Liver (tissue), 9 donors: Measurements from ENCODE around the gene CHERP. TPM values are rescaled to one million over a fixed set of nuclear protein-coding genes. Genes with fewer than 3 reads are reported as not detected.

Experiments
- DNase-seq: peaks from one replicate; pipeline ENCODE4 v3.0.0-alpha.2; 2017; ENCODE audit warnings: low spot score
- H3K27ac ChIP-seq, 2 donors: one replicate each; pipeline ENCODE4 v1.7.0; 2013; ENCODE audit warnings: inconsistent platforms in 2 of 2, low read length in 2 of 2, control low read depth in 1 of 2, low read depth in 1 of 2, mild to moderate bottlenecking in 1 of 2
- H3K27me3 ChIP-seq, 4 donors: one replicate each; pipeline versions ENCODE4 v1.6.1 to v1.7.0; 2013; ENCODE audit warnings: low read length in 3 of 4, inconsistent platforms in 1 of 4, mild to moderate bottlenecking in 1 of 4, moderate library complexity in 1 of 4; ENCODE audit not compliant: control insufficient read depth in 4 of 4, insufficient read depth in 4 of 4
- H3K36me3 ChIP-seq, 4 donors: one replicate each; pipeline versions ENCODE4 v1.6.1 to v1.7.0; 2013; ENCODE audit warnings: low read length in 3 of 4, mild to moderate bottlenecking in 3 of 4, low read depth in 1 of 4, moderate library complexity in 1 of 4; ENCODE audit not compliant: control insufficient read depth in 4 of 4, insufficient read depth in 3 of 4
- H3K4me1 ChIP-seq, 4 donors: one replicate each; pipeline versions ENCODE4 v1.6.1 to v1.7.0; 2013; ENCODE audit warnings: low read length in 3 of 4, mild to moderate bottlenecking in 3 of 4, moderate library complexity in 1 of 4; ENCODE audit not compliant: control insufficient read depth in 4 of 4, insufficient read depth in 4 of 4
- H3K4me3 ChIP-seq, 3 donors: one replicate each; pipeline versions ENCODE4 v1.6.1 to v1.7.0; 2013; ENCODE audit warnings: low read length in 3 of 3, control low read depth in 1 of 3, low read depth in 1 of 3, mild to moderate bottlenecking in 1 of 3
- H3K9ac ChIP-seq, 2 donors: one replicate each; pipeline ENCODE4 v1.7.0; 2013; ENCODE audit warnings: low read length in 2 of 2, mild to moderate bottlenecking in 2 of 2, moderate library complexity in 2 of 2, control low read depth in 1 of 2, low read depth in 1 of 2
- H3K9me3 ChIP-seq, 4 donors: one replicate each; pipeline versions ENCODE4 v1.6.1 to v1.7.0; 2013; ENCODE audit warnings: low read length in 3 of 4; ENCODE audit not compliant: control insufficient read depth in 4 of 4
- ATF3 ChIP-seq: IDR thresholded peaks from 2 replicates; pipeline ENCODE4 v1.6.1; 2016; ENCODE audit warnings: antibody characterized with exemption
- CTCF ChIP-seq: fragments of 150-350 bp; IDR thresholded peaks from 2 replicates; pipeline ENCODE4 v1.5.1; 2017; ENCODE audit warnings: improper control_type of control experiment, low read depth, low read length; ENCODE audit not compliant: missing input control
- EGR1 ChIP-seq, 2 donors: IDR thresholded peaks; 2 replicates each; pipeline ENCODE4 v1.6.1; 2016 to 2018; ENCODE audit warnings: antibody characterized with exemption in 2 of 2, low read depth in 2 of 2
- FOXA1 ChIP-seq: IDR thresholded peaks from 2 replicates; pipeline ENCODE4 v1.6.1; 2016; ENCODE audit warnings: antibody characterized with exemption
- FOXA2 ChIP-seq: IDR thresholded peaks from 2 replicates; pipeline ENCODE4 v1.6.1; 2016; ENCODE audit warnings: antibody characterized with exemption
- HNF4A ChIP-seq, 2 donors: conservative IDR thresholded peaks; 2 replicates each; pipeline ENCODE4 v1.6.1; 2016; ENCODE audit warnings: antibody characterized with exemption in 2 of 2, mild to moderate bottlenecking in 2 of 2
- HNF4G ChIP-seq: IDR thresholded peaks from 2 replicates; pipeline ENCODE4 v1.6.1; 2016; ENCODE audit warnings: antibody characterized with exemption
- JUND ChIP-seq, 2 donors: IDR thresholded peaks; 2 replicates each; pipeline ENCODE4 v1.6.1; 2016; ENCODE audit warnings: antibody characterized with exemption in 2 of 2
- MAX ChIP-seq: IDR thresholded peaks from 2 replicates; pipeline ENCODE4 v1.6.1; 2016; ENCODE audit warnings: antibody characterized with exemption
- NR2F2 ChIP-seq: IDR thresholded peaks from 2 replicates; pipeline ENCODE4 v1.6.1; 2016; ENCODE audit warnings: antibody characterized with exemption
- RAD21 ChIP-seq, 2 donors: IDR thresholded peaks; 2 replicates each; pipeline ENCODE4 v1.6.1; 2016; ENCODE audit warnings: antibody characterized with exemption in 2 of 2, mild to moderate bottlenecking in 2 of 2
- RXRA ChIP-seq, 2 donors: IDR thresholded peaks; 2 replicates each; pipeline ENCODE4 v1.6.1; 2017 to 2018; ENCODE audit warnings: antibody characterized with exemption in 2 of 2, mild to moderate bottlenecking in 1 of 2
- SP1 ChIP-seq: IDR thresholded peaks from 2 replicates; pipeline ENCODE4 v1.6.1; 2018; ENCODE audit warnings: antibody characterized with exemption, mild to moderate bottlenecking
- YY1 ChIP-seq: IDR thresholded peaks from 2 replicates; pipeline ENCODE4 v1.6.1; 2016; ENCODE audit warnings: antibody characterized with exemption, mild to moderate bottlenecking
- ZBTB33 ChIP-seq: IDR thresholded peaks from 2 replicates; pipeline ENCODE4 v1.6.1; 2016; ENCODE audit warnings: antibody characterized with exemption
- WGBS: extraction: QIAGEN DNeasy Blood & Tissue Kit; methylation state at CpG from one replicate; pipeline ENCODE4 v1.1.7; 2013; 5-methylcytosine and 5-hydroxymethylcytosine counted together
- polyA plus RNA-seq, 2 donors: library from polyadenylated mRNA; stranded (reverse) in 1 of 2; unstranded in 1 of 2; fragments of 200-250 nt in 1 of 2; fragments of >200 nt in 1 of 2; fragmentation: Nextera tagmentation in 1 of 2; extraction: Ambion mirVana in 1 of 2; gene quantifications; one replicate each; pipeline versions ENCODE4 v1.2.1 to v1.2.3, GENCODE V29; 2013 to 2015
- total RNA-seq, 2 donors: library from RNA; depleted of rRNA; stranded (reverse); fragments of >200 nt; gene quantifications; one replicate each; pipeline ENCODE4 v1.2.3, GENCODE V29; 2014
- donor health status: healthy.
- donor health status: healthy.
- donor health status: healthy.
- donor health status: healthy.
- donor health status: healthy.

The CHERP gene
- total and polyA plus RNA-seq, 4 donors: 8.5 to 14.0 (median 9.0) TPM

GRCh38 chr19:16569609-16570320, 27.5 kb upstream of the CHERP start:
- 94% methylated on average over 17 of the region's 17 CpGs for WGBS
- Histone ChIP-seq H3K4me3 (no peak overlapping the region), H3K27me3 (no peaks in the 10 kb centered on the region), H3K9me3 (no peaks in the 10 kb centered on the region), H3K27ac (no peak overlapping the region), H3K4me1 (peaks cover 14 to 38% (median 28%) of the 10 kb centered on the region in 4 donors), H3K9ac (no peak overlapping the region), H3K36me3 (peaks cover 7 to 29% (median 17%) of the 10 kb centered on the region in 4 donors)
- TF ChIP-seq YY1 (no peak), NR2F2 (no peak), ATF3 (no peak), RAD21 (IDR thresholded peaks at IDR 0.05) (no peak), MAX (no peak), FOXA1 (no peak), JUND (IDR thresholded peaks at IDR 0.05) (no peak), ZBTB33 (no peak), CTCF (no peak), SP1 (no peak)
- DNase-seq: no peak

- no peaks in the 10 kb centered on the region for H3K27me3 ChIP-seq
- H3K4me3 ChIP-seq: no peak overlapping the region
- H3K4me1 ChIP-seq: peaks cover 5 to 13% (median 7%) of the 10 kb centered on the region in 4 donors
- no peak overlapping the region for H3K27ac ChIP-seq
- H3K36me3 ChIP-seq: peaks cover 14 to 53% (median 30%) of the 10 kb centered on the region in 4 donors
- no peaks in the 10 kb centered on the region for H3K9me3 ChIP-seq
- TF ChIP-seq NR2F2 (no peak), YY1 (no peak), EGR1 (IDR thresholded peaks at IDR 0.05; ENCODE audit: low read depth in 2 of 2) (no peak), RXRA (IDR thresholded peaks at IDR 0.05) (no peak), MAX (no peak), ZBTB33 (no peak), ATF3 (no peak), HNF4A (conservative IDR thresholded peaks at IDR 0.05) (no peak), HNF4G (no peak), FOXA2 (no peak)
- WGBS: 95% methylated on average over 5 of the region's 5 CpGs
- DNase-seq: no peak
- H3K9ac ChIP-seq: no peak overlapping the region
Measured at GRCh38 chr19:16566702-16567101, 24.5 kb upstream of the CHERP start.
